GM12878 (cell line): ENCODE results near the gene DDTL. TPM values are rescaled to one million over a fixed set of nuclear protein-coding genes. Genes with fewer than 3 reads are reported as not detected.

Experiments used
- ATAC-seq: fragments of 200-7000 bp; cut with Tn5 transposase; 3 replicates; pipeline ENCODE4 v1.9.1; 2020; ENCODE audit warnings: mild to moderate bottlenecking, moderate library complexity
- BruUV-seq: library from RNA; stranded (reverse); fragments of 400-500 nt; replicated peaks from 2 replicates; lab custom pipeline; 2021; lab: Mats Ljungman, UMichigan
- CTCF ChIA-PET: fragments of 300-600 bp; sonication (Branson Sonifier 250); formaldehyde crosslinking; extraction: SDS; loops from one replicate; lab custom pipeline; 2021; ENCODE audit warnings: inconsistent platforms; lab: Yijun Ruan, JAX
- POLR2A ChIA-PET: fragments of 350-600 bp; formaldehyde crosslinking; extraction: SDS; loops from one replicate; lab custom pipeline; 2021; ENCODE audit warnings: inconsistent platforms; lab: Charles Lee
- RAD21 ChIA-PET: fragments of 300-600 bp; sonication (Branson Sonifier 250); formaldehyde crosslinking; loops from one replicate; lab custom pipeline; 2023; ENCODE audit warnings: antibody characterized with exemption; ENCODE audit not compliant: unreplicated experiment; lab: Charles Lee
- SMC1A ChIA-PET: fragments of 300-600 bp; sonication (Branson Sonifier 250); formaldehyde crosslinking; loops from one replicate; lab custom pipeline; 2023; ENCODE audit not compliant: unreplicated experiment, uncharacterized antibody; lab: Charles Lee
- DNase-seq: peaks from one replicate; pipeline ENCODE4 v3.0.0-alpha.2; 2011; ENCODE audit warnings: low read depth, low spot score
- FAIRE-seq: peaks from 3 replicates; lab custom pipeline; 2011; peaks lifted over from hg19 to GRCh38; lab: Jason Lieb, UNC
- H2AFZ ChIP-seq: 2 replicates; pipeline ENCODE4 v1.6.0; 2011; ENCODE audit warnings: low read depth, low read length, control low read depth; ENCODE audit not compliant: control insufficient read depth
- H3K27ac ChIP-seq: 2 replicates; pipeline ENCODE4 v1.5.1; 2011; ENCODE audit warnings: control low read depth; ENCODE audit not compliant: control insufficient read depth, insufficient read depth
- H3K27me3 ChIP-seq, 2 experiments: replicated peaks in 1 of 2; 2 replicates each; pipeline versions ENCODE4 v1.6.0 to v1.6.1; 2011; ENCODE audit warnings: low read length in 1 of 2; ENCODE audit not compliant: control insufficient read depth in 2 of 2, insufficient read depth in 2 of 2
- H3K36me3 ChIP-seq, 2 experiments: 2 replicates each; pipeline ENCODE4 v1.5.1; 2011; ENCODE audit warnings: low read length in 1 of 2; ENCODE audit not compliant: control insufficient read depth in 2 of 2, insufficient read depth in 2 of 2
- H3K4me1 ChIP-seq: 2 replicates; pipeline ENCODE4 v1.6.1; 2011; ENCODE audit warnings: mild to moderate bottlenecking, low read length, moderate library complexity, mixed read lengths; ENCODE audit not compliant: control insufficient read depth, insufficient read depth
- H3K4me2 ChIP-seq: 2 replicates; pipeline ENCODE4 v1.6.0; 2011; ENCODE audit warnings: control low read depth; ENCODE audit not compliant: control insufficient read depth, insufficient read depth
- H3K4me3 ChIP-seq: fragments of 200-600 bp; sonication (generic); 2 replicates; pipeline ENCODE4 v1.5.1; 2016
- H3K79me2 ChIP-seq: 2 replicates; pipeline ENCODE4 v1.6.0; 2011; ENCODE audit warnings: low read length; ENCODE audit not compliant: control insufficient read depth, insufficient read depth
- H3K9ac ChIP-seq: 2 replicates; pipeline ENCODE4 v1.8.0; 2011; ENCODE audit warnings: low read length, control low read depth, mixed read lengths; ENCODE audit not compliant: control insufficient read depth, insufficient read depth
- H3K9me3 ChIP-seq: replicated peaks from 3 replicates; pipeline ENCODE4 v1.5.1; 2011; ENCODE audit warnings: mild to moderate bottlenecking, low read length; ENCODE audit not compliant: control insufficient read depth, insufficient read depth
- H4K20me1 ChIP-seq: 2 replicates; pipeline ENCODE4 v1.6.0; 2011; ENCODE audit not compliant: control insufficient read depth, insufficient read depth
- CREB1 ChIP-seq: IDR thresholded peaks from 2 replicates; pipeline ENCODE4 v1.6.1; 2012; ENCODE audit warnings: low read depth, mild to moderate bottlenecking, inconsistent platforms
- CREM ChIP-seq: IDR thresholded peaks from 2 replicates; pipeline ENCODE4 v1.6.1; 2014; ENCODE audit warnings: antibody characterized with exemption, low read depth
- EED ChIP-seq: sonication (generic); IDR thresholded peaks from 2 replicates; pipeline ENCODE4 v1.6.1; 2016; ENCODE audit warnings: antibody characterized with exemption, low read depth
- KAT2A ChIP-seq: conservative IDR thresholded peaks from 2 replicates; pipeline ENCODE4 v1.6.1; 2011; ENCODE audit warnings: low read depth, low read length; ENCODE audit not compliant: control insufficient read depth
- NR2F1 ChIP-seq: fragments of 450-650 bp; conservative IDR thresholded peaks from 2 replicates; pipeline ENCODE4 v1.6.1; 2017; ENCODE audit warnings: mild to moderate bottlenecking
- SREBF2 ChIP-seq: IDR thresholded peaks from 2 replicates; pipeline ENCODE4 v1.6.1; 2012; ENCODE audit warnings: mild to moderate bottlenecking, low read length
- TAF1 ChIP-seq: IDR thresholded peaks from 2 replicates; pipeline ENCODE4 v1.6.1; 2011; ENCODE audit warnings: mild to moderate bottlenecking, low read depth, low read length, borderline replicate concordance
- TCF3 ChIP-seq: IDR thresholded peaks from 2 replicates; pipeline ENCODE4 v1.6.1; 2012; ENCODE audit warnings: low read depth, mild to moderate bottlenecking, low read length, borderline replicate concordance; ENCODE audit not compliant: insufficient read depth
- WGBS: methylation state at CpG from one replicate; pipeline ENCODE4 v1.1.6; 2016; ENCODE audit warnings: low lambda C conversion rate; ENCODE audit not compliant: insufficient replicate concordance, insufficient coverage; ENCODE audit errors: missing lambda C conversion rate; 5-methylcytosine and 5-hydroxymethylcytosine counted together
- in situ Hi-C: fragments of 300-500 bp; cut with MboI; formaldehyde crosslinking; loops from 9 replicates; pipeline ENCODE4 v1.14.3; 2018; ENCODE audit warnings: mixed read lengths
- intact Hi-C: fragments of 100-400 bp; cut with micrococcal nuclease; formaldehyde crosslinking; loops from one replicate; pipeline ENCODE4 v1.14.2; 2022; ENCODE audit not compliant: unreplicated experiment
- polyA plus RNA-seq, 11 experiments: library from polyadenylated mRNA; depleted of rRNA in 4 of 11; unstranded in 6 of 11; stranded (reverse) in 5 of 11; fragments of >200 nt; fragmentation: Nextera tagmentation in 4 of 11; fragmentation: Illumina TruSeq in 1 of 11; extraction: Ambion mirVana in 4 of 11; extraction: Trizol in 1 of 11; gene quantifications; 1 replicate in 1 of 11; 2 replicates in 10 of 11; pipeline versions ENCODE4 v1.2.1 to v1.2.3, GENCODE V29; 2011 to 2016; ENCODE audit warnings: inconsistent platforms in 2 of 11, missing spikeins in 2 of 11, low read depth in 1 of 11
- total RNA-seq, 4 experiments: library from RNA; depleted of rRNA in 3 of 4; stranded (reverse); fragments of >200 nt in 3 of 4; fragmentation: Illumina TruSeq in 1 of 4; extraction: Trizol in 1 of 4; gene quantifications; 2 replicates each; pipeline versions ENCODE4 v1.2.1 to v1.2.3, GENCODE V29; 2013 to 2021
- TF ChIP-seq, protein P1 (sequence below): fragments of 150-350 bp; IDR thresholded peaks from 2 replicates; pipeline ENCODE4 v1.6.1; 2014; ENCODE audit warnings: mild to moderate bottlenecking, low read depth, low read length
- TF ChIP-seq, protein P2 (sequence below): fragments of 450-650 bp; IDR thresholded peaks from 2 replicates; pipeline ENCODE4 v1.6.1; 2017; ENCODE audit warnings: mild to moderate bottlenecking, low read depth, inconsistent platforms; ENCODE audit not compliant: poor library complexity, severe bottlenecking

DDTL gene
- total and polyA plus RNA-seq, 10 of the 15 experiments (the other 5 are each of a cell fraction or from before 2014, with no cell fraction given) = 0.05 to 4.0 (median 1.4) TPM; not detected in 3

DNA sequence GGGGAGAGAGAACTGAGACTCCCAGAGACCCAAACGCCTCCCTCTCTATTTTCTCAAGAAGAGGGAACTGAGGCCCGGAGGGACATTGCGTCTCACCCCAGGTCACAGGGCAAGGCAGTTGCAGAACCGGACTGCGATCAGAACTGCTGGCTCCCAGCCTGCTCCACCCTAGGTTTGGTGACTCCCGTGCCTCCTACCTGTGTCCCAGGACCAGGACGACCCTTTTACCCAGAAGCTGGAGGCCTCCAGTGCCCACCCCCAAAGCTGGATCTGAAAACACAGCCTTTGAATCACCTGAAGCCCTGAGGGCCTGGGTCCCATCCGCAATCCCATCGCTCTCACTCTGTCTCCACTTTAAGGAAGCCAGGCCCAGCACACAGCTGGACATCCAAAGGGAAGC, 37.2 kb downstream of the DDTL start:
- Histone ChIP-seq H3K4me3 (no peak overlapping the region), H3K27me3 (no peaks in the 10 kb centered on the region), H2AFZ (no peak overlapping the region), H3K4me1 (no peaks in the 10 kb centered on the region), H3K36me3 (no peaks in the 10 kb centered on the region), H4K20me1 (no peaks in the 10 kb centered on the region), H3K27ac (no peak overlapping the region), H3K9me3 (no peaks in the 10 kb centered on the region), H3K4me2 (no peak overlapping the region), H3K9ac (no peak overlapping the region), H3K79me2 (no peaks in the 10 kb centered on the region)
- SMC1A ChIA-PET = interaction anchor here (0.6 to 0.7 kb wide), 2 partner anchors 132 to 171 kb away, joined by 3 read pairs; no protein-coding TSS in a partner anchor
- CTCF ChIA-PET = no interaction called here
- FAIRE-seq = no peak
- POLR2A ChIA-PET = interaction anchor here (1.8 kb wide), 1 partner anchor 8 kb away, joined by 3 read pairs; no protein-coding TSS in a partner anchor
- in situ Hi-C loops (no loop called here), intact Hi-C loops (loop anchor here (10.0 kb wide), 1 partner anchor 59 kb away; no protein-coding TSS in a partner anchor)
- TF ChIP-seq CREB1 = no peak
- TF ChIP-seq TAF1 = no peak
- TF ChIP-seq CREM = no peak
- TF ChIP-seq NR2F1 = no peak
- TF ChIP-seq EED = no peak
- TF ChIP-seq, protein P1, sequence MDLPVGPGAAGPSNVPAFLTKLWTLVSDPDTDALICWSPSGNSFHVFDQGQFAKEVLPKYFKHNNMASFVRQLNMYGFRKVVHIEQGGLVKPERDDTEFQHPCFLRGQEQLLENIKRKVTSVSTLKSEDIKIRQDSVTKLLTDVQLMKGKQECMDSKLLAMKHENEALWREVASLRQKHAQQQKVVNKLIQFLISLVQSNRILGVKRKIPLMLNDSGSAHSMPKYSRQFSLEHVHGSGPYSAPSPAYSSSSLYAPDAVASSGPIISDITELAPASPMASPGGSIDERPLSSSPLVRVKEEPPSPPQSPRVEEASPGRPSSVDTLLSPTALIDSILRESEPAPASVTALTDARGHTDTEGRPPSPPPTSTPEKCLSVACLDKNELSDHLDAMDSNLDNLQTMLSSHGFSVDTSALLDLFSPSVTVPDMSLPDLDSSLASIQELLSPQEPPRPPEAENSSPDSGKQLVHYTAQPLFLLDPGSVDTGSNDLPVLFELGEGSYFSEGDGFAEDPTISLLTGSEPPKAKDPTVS = no peak
- no peak for TF ChIP-seq TCF3
- TF ChIP-seq SREBF2 = no peak
- TF ChIP-seq KAT2A = no peak
- TF ChIP-seq, protein P2, sequence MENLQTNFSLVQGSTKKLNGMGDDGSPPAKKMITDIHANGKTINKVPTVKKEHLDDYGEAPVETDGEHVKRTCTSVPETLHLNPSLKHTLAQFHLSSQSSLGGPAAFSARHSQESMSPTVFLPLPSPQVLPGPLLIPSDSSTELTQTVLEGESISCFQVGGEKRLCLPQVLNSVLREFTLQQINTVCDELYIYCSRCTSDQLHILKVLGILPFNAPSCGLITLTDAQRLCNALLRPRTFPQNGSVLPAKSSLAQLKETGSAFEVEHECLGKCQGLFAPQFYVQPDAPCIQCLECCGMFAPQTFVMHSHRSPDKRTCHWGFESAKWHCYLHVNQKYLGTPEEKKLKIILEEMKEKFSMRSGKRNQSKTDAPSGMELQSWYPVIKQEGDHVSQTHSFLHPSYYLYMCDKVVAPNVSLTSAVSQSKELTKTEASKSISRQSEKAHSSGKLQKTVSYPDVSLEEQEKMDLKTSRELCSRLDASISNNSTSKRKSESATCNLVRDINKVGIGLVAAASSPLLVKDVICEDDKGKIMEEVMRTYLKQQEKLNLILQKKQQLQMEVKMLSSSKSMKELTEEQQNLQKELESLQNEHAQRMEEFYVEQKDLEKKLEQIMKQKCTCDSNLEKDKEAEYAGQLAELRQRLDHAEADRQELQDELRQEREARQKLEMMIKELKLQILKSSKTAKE = no peak
- RAD21 ChIA-PET = no interaction called here
- 55% methylated on average over 9 of the region's 9 CpGs for WGBS
- no peak for DNase-seq
- ATAC-seq = no peak
- BruUV-seq = no TSS peak
